Fibroblast of the conjunctiva (primary cell): ENCODE measurements around the gene BCAS4.
A peak's percentile ranks its signal among the peaks of the same experiment; 100 is the strongest.
"Not testable (repeated sequence)": the region's sequence is repeated elsewhere in the genome, so short reads cannot be mapped to it uniquely, and the experiment has no call there.

ENCODE experiments used
- DNase-seq: peaks from one replicate; pipeline ENCODE4 v3.0.0-alpha.2; 2010; ENCODE audit warnings: low read depth

BCAS4 gene

DNA sequence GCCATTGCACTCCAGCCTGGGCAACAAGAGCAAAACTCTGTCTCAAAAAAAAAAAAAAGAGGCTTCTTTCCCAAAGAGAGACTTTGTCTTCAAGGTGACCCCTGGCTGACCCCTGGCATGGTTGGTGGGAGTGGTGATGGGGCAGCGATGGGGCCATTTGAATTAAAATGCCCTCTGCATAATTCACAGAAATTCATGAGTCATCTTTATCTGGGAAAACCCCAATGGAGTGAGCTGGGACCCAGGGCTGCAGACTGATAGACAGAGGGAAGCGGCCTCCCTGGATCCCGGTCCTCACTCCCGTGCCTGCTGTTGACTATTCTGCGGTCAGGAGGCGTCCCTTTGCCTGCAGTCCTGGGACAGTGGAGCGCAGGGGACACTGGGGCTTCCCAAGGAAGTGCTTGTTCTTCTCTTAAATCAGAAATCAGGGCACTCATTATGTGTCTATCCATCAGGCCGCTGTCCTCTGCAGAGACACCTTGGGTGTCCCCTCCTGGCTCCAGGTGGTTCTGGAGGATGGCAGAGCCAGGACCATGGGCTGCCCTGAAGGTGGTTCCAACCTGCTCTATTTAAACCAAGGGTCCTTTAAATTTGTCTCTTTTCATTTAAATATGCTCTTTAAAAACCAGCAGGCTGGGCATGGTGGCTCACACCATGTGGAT lies 23.3 kb upstream of the BCAS4 start:
- not testable (repeated sequence) for DNase-seq

DNA sequence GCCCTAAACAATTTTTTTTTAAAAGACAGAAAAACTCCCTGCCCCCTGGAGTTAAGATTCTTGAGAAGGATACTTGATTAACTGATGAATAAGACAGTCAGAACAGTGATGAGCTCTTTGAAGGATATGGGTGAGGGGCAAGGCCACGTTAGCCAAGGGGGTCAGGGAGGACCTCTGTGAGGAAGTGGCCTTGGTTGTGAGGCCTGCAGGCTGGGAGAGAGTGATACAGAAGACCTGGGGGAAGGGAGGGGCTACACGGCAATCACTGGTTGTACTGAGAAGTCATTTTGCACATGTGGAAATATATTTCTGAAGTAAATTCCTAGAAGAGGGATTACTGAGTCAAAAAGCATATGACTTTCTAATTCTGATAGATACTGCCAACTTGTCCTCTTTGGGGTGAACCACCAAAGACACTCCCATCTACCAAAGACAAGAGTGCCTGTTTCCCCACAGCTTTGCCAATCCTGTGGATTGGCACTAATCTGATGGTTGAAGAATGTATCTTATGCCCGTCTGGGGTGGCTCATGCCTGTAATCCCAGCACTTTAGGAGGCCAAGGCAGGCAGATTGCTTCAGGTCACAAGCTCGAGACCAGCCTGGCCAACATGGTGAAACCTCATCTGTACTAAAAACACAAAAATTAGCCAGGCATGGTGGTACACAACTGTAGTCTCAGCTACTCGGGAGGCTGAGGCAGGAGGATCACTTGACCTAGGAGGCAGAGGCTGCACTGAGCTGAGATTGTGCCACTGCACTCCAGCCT lies 22.3 kb upstream of the BCAS4 start:
- no peak for DNase-seq

DNA sequence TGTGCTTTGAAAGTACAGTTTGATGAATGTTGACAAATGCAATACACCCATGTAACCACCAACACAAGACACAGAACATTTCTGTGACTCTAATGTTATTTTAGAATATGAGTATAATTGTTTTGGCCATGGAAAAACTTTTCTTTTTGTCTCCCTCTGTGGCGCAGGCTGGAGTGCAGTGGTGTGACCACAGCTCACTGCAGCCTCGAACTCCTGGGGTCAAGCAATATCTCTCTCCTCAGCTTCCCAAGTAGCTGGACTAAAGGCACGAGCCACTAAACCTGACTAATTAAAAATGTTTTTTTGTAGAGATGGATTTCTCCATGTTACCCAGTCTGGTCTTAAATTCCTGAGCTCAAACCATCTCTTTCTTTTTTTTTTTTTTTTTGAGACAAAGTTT lies 20.3 kb upstream of the BCAS4 start:
- DNase-seq = no peak

- DNase-seq = no peak
Measured at GRCh38 chr20:50776122-50776817, 18.6 kb upstream of the BCAS4 start.

DNA sequence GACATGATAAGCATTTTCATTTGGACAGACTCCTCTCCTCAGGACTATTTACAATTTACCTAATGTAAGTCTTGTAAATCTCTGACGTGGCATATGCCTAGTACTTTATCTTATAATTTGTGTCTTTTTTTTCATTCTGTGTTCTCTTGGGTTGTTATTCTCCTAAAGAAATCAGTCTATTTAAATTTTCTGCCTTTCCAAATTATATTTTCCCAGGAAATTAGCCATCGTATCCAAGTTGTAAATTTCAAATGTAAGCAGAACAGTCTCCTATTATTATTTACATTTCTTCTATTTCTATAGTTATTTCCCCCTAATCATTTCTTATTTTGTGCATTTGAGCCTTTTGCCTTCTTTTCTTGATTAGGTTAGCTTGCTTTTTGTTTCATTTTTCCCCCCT lies 17.5 kb upstream of the BCAS4 start:
- DNase-seq = no peak

DNA sequence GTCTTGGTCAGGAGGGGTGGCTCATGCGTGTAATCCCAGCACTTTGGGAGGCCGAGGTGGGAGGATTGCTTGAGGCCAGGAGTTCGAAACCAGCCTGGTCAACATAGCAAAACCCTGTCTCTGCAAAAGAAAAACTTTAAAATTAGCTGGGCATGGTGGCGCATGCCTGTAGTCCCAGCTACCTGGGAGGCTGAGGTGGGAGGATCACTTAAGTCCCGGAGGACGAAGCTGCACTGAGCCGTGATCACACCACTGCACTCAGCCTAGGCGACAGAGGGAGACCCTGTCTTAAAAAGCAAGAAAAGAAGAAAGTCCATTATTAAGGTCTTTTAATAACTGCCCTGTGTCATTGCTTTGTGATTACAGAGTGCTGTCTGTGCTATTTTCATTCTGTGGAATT lies 15.9 kb upstream of the BCAS4 start:
- not testable (repeated sequence) for DNase-seq

- no peak for DNase-seq
Measured at GRCh38 chr20:50783390-50783789, 11.5 kb upstream of the BCAS4 start.

DNA sequence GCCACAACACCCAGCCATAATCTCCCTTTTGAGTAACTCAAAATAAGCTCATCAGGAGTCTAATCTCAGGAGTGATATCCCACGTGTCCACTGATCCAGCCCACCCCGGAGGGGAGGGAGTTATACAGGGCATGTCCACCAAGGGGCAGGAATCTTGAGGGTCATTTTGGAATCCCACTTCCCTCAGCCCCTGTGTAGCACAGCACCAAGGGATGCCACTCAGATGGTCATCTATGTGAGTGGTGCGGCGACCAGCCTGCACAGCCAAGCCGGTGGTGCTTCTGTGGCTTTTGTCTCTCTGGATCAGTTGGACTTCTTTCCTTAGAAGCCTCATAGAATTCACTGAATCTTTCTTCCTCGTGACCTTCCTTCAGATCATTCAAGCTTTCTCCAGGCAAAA lies 11.0 kb upstream of the BCAS4 start:
- DNase-seq = no peak

- no peak for DNase-seq
Measured at GRCh38 chr20:50784464-50784863, 10.4 kb upstream of the BCAS4 start.

DNA sequence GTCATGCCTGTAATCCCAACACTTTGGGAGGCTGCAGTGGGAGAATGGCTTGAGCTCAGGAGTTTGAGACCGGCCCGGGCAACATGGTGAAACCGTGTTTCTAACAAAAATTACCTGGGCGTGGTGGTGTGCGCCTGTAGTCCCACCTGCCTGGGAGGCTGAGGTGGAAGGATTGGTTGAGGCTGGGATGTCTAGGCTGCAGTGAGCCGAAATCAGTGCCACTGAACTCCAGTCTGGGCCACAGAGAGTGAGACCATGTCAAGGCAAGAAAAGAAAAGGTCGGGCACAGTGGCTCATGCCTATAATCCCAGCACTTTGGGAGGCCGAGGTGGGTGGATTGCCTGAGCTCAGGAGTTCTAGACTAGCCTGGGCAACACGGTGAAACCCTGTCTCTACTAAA lies 8.2 kb upstream of the BCAS4 start:
- no peak for DNase-seq

- no peak for DNase-seq
Measured at GRCh38 chr20:50787181-50787580, 7.7 kb upstream of the BCAS4 start.

- peak; percentile 56 for DNase-seq
Measured at GRCh38 chr20:50788045-50788991, 6.5 kb upstream of the BCAS4 start.

DNA sequence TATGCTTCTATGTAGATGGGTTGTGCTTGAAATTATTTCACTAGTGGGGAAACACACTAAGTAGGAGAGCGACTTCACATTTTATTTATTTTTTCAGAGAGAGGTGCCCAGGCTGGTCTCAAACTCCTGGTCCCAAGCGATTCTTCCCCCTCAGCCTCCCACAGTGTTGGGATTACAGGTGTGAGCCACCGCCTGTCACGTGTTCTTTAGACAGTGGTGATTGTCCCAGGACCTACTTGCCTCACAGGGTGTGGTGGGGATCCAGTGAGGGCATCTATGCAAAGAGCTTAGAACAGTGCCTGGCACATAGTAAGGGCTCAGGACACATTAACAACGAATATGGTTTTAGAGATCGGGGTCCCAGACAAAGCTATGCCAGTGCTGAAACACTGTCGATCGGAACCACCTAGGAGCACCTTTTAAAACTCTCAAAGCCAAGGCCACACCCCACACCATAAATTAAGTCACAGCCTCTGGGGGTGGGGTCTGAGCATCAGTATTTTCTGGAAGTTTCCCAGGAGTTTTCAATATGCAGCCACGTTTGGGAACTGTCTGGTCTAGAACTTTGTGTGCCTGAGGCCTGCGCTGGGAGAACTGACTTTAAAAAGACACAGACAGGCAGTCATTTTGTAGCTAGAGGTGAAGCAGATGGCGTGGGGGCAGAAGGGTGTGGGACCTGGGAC lies 4.8 kb upstream of the BCAS4 start:
- no peak for DNase-seq

DNA sequence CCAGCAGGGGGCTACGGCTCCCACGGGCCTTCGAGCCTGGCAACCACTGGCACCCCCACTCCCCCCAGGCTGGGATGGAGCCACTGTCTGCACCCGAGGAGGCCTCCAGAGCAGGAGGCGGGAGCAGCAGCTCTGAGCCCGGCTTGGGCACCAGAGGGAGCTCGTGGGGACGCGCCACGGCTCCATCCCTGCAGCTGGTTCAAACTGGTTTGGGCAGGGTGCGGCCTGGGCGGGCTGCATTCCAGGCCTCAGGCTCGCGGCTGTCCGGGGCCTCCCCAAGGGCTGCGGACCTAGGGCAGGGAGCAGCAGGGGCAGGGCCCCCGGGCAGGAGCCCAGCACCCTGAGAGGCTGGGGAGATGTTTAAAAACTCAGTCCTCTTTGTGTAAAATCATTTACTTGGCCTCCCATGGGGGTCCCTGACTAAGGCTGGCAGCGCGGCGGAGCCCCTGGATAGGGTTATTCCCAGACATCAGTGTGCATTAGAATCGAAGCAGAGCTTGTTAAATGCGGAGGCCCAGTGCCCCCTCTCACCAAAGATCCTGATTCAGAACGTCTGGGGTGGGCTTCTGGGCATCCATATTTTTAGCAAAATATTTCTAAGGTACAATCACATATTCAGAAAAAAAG lies 4.1 kb upstream of the BCAS4 start:
- peak; percentile 85 for DNase-seq

DNA sequence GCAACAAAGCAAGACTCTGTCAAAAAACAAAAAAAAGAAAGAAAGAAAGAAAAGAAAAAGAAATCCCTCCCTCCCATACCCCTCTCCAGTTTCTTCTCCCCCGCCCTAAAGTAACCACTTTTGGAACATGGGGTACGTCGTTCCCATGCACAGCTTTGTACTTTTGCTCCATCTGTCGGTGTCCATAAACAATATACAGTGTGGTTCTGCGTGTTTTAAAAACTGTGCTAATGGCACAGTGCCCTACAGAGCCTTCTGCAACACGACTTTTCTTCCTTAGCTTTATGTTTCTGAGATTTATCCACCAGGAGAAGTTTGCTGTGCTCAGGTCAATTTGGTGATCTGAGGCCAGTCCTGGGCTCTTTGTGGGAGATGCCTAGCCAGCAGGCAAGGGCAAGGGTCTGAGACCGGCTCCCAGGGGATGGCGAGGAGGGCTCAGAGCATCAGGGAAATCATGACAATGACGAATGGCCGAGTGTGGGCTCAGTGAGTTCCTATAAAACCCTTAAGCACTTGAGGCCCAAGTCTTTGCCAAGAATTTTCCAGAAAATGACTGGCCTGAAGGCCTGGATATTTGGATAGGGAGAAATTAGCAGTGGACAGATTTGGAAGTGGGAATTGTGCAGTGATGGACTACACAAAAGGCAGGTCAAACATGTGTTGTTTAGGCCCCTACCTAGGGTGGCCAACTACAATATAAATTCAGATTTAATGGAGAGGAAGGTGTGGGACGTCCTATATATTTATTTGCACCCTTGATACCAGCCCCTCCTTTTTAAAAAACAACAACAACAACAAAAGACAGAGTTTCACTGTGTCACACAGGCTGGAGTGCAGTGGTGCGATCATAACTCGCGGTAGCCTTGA lies 1.9 kb upstream of the BCAS4 start:
- DNase-seq = no peak

- not testable (repeated sequence) for DNase-seq
Measured at GRCh38 chr20:50793575-50794016, 1.3 kb upstream of the BCAS4 start.

- no peak for DNase-seq
Measured at GRCh38 chr20:50794181-50794845, 548 bp upstream of the BCAS4 start.

- no peak for DNase-seq
Measured at GRCh38 chr20:50797142-50797541, 2.3 kb downstream of the BCAS4 start.

DNA sequence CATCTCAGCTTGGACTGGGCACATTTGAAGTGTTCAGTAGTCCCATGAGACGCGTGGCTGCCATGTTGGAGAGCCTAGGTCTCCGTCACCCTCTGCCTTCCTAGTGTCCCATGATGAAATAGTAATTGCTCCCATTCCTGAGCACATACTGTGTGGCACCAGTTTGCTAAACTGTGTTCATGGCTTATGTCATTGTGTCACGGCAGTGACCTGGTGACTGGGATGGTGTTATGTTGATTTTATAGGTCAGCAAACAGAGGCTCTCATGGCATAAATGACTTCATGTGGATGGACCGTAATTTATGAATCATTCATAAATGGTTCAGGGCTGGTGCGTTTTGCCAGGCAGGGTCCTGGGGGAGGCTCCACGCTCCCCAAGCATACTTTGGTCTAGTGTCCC lies 3.8 kb downstream of the BCAS4 start:
- DNase-seq = no peak
